Measurements from ENCODE around the gene GGA1.

DNA sequence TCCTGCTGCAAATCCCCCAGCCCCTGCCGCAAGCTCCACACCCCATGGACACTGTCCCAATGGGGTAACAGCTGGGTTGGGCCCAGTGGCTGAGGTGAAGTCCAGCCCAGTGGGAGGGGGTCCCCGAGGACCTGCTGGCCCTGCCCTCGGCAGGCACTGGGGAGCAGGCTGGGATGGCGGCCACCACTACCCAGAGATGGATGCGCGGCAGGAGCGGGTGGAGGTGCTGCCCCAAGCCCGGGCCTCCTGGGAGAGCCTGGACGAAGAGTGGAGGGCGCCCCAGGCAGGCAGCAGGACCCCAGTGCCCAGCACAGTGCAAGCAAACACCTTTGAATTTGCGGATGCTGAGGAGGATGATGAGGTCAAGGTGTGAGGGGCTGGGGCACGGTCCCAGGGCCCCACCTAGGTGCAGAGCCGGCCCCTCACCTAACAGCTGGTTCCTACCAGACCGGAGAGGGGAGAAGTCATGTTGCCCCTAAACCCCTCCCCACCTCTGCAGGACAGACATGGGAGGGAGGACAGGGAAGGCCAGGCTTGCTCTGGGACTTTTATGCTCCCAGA is 40.1 kb upstream of the GGA1 start:
- TF ChIP-seq EZH2 (IDR thresholded peaks at IDR 0.05; ENCODE audit: insufficient read depth, poor library complexity, severe bottlenecking) (no peak), EZH2phosphoT487 (IDR thresholded peaks at IDR 0.05; ENCODE audit: insufficient read depth, low read depth) (no peak)
